H4 (cell line): ENCODE results near the gene NOL12. TPM values are rescaled to one million over a fixed set of nuclear protein-coding genes. Genes with fewer than 3 reads are reported as not detected.

Source experiments
- total RNA-seq: library from RNA; depleted of rRNA; stranded (reverse); fragments of >200 nt; shearing (Covaris generic); gene quantifications from 2 replicates; pipeline ENCODE4 v1.2.3, GENCODE V29; 2014; rRNA removed

The NOL12 gene
- total RNA-seq, 1 experiment from 2014 or later: 25.7 TPM

Other genes with a start within 250 kb of the NOL12 start
- gene MFNG, start 200.0 kb upstream of the NOL12 start, total RNA-seq: 0.08 TPM in 1 of 2 replicates, not detected in the other
- 2.8 and 3.9 TPM in 2 replicates for gene CARD10, start 166.9 kb upstream of the NOL12 start, total RNA-seq
- 7.6 and 9.5 TPM in 2 replicates for gene CDC42EP1, start 125.9 kb upstream of the NOL12 start, total RNA-seq
- not detected in 2 replicates for gene LGALS2, start 106.3 kb upstream of the NOL12 start, total RNA-seq
- gene GGA1, start 77.5 kb upstream of the NOL12 start, total RNA-seq: 8.2 and 31.3 TPM in 2 replicates
- gene SH3BP1, start 46.7 kb upstream of the NOL12 start, total RNA-seq: 6.9 and 14.7 TPM in 2 replicates
- gene PDXP, start 27.6 kb upstream of the NOL12 start, total RNA-seq: 9.0 and 9.3 TPM in 2 replicates
- gene LGALS1, start 10.7 kb upstream of the NOL12 start, total RNA-seq: 1,239 and 1,549 TPM in 2 replicates
- 18.3 and 21.9 TPM in 2 replicates for gene TRIOBP, start 10.7 kb downstream of the NOL12 start, total RNA-seq
- 11.5 and 14.3 TPM in 2 replicates for gene GCAT, start 121.6 kb downstream of the NOL12 start, total RNA-seq
- gene GALR3, start 137.0 kb downstream of the NOL12 start, total RNA-seq: not detected in 2 replicates
- gene ANKRD54, start 158.0 kb downstream of the NOL12 start, total RNA-seq: 18.3 and 19.5 TPM in 2 replicates
- gene EIF3L, start 163.1 kb downstream of the NOL12 start, total RNA-seq: 478 and 514 TPM in 2 replicates
- gene MICALL1, start 220.0 kb downstream of the NOL12 start, total RNA-seq: 11.6 and 17.2 TPM in 2 replicates